WTC11 (cell line): Measurements from ENCODE around the gene MTTP. TPM values are rescaled to one million over a fixed set of nuclear protein-coding genes. Genes with fewer than 3 reads are reported as not detected.

Experiments
- ATAC-seq: fragments of 200-7000 bp; cut with Tn5 transposase; 2 replicates; pipeline ENCODE4 v1.10.0; 2021; ENCODE audit warnings: mild to moderate bottlenecking, moderate library complexity
- CTCF ChIA-PET: fragments of 300-600 bp; sonication (Branson Sonifier 250); formaldehyde crosslinking; loops from one replicate; lab custom pipeline; 2021; ENCODE audit warnings: antibody characterized with exemption; lab: Charles Lee
- POLR2A ChIA-PET: fragments of 350-600 bp; sonication (Branson Sonifier 250); formaldehyde crosslinking; loops from one replicate; lab custom pipeline; 2021; ENCODE audit warnings: antibody characterized with exemption; lab: Charles Lee
- DNase-seq: peaks from one replicate; pipeline ENCODE4 v3.0.0; 2021; ENCODE audit warnings: low spot score
- H3K27ac Mint-ChIP-seq: 2 replicates; pipeline ENCODE4 v1.8.0; 2021; ENCODE audit warnings: mixed read lengths
- H3K27me3 Mint-ChIP-seq: 2 replicates; pipeline ENCODE4 v1.8.0; 2021; ENCODE audit warnings: low read depth, mild to moderate bottlenecking, moderate library complexity, mixed read lengths
- H3K36me3 Mint-ChIP-seq: 2 replicates; pipeline ENCODE4 v1.8.0; 2021; ENCODE audit warnings: mixed read lengths
- H3K4me1 Mint-ChIP-seq: 2 replicates; pipeline ENCODE4 v1.8.0; 2022; ENCODE audit warnings: mixed read lengths
- H3K4me3 Mint-ChIP-seq: 2 replicates; pipeline ENCODE4 v1.8.0; 2021; ENCODE audit warnings: mild to moderate bottlenecking, moderate library complexity, mixed read lengths
- H3K9me3 Mint-ChIP-seq: 2 replicates; pipeline ENCODE4 v1.8.0; 2021; ENCODE audit warnings: mixed read lengths
- CREB1 ChIP-seq: sonication (generic); formaldehyde crosslinking; IDR thresholded peaks from 2 replicates; pipeline ENCODE4 v1.8.0; 2023; ENCODE audit warnings: mild to moderate bottlenecking, missing genetic modification reagents
- CREM ChIP-seq: sonication (generic); formaldehyde crosslinking; IDR thresholded peaks from 2 replicates; pipeline ENCODE4 v1.8.1; 2022; ENCODE audit warnings: mild to moderate bottlenecking, missing genetic modification reagents, moderate library complexity
- FOXJ3 ChIP-seq: sonication (generic); formaldehyde crosslinking; IDR thresholded peaks from 2 replicates; pipeline ENCODE4 v1.9.0; 2021; ENCODE audit warnings: missing genetic modification reagents, mild to moderate bottlenecking, borderline replicate concordance
- FOXP1 ChIP-seq: sonication (generic); formaldehyde crosslinking; IDR thresholded peaks from 2 replicates; pipeline ENCODE4 v1.8.0; 2022; ENCODE audit warnings: missing genetic modification reagents, mild to moderate bottlenecking, moderate library complexity, borderline replicate concordance
- HMGA2 ChIP-seq: fragments of 250-450 bp; sonication (Bioruptor Pico); IDR thresholded peaks from 2 replicates; pipeline ENCODE4 v1.4.0; 2021; ENCODE audit warnings: mild to moderate bottlenecking, moderate library complexity
- IRF2 ChIP-seq: sonication (generic); formaldehyde crosslinking; IDR thresholded peaks from 2 replicates; pipeline ENCODE4 v1.8.0; 2022; ENCODE audit warnings: low read depth, missing genetic modification reagents, borderline replicate concordance
- JAZF1 ChIP-seq: fragments of 250-450 bp; sonication (Bioruptor Pico); IDR thresholded peaks from 2 replicates; pipeline ENCODE4 v1.9.0; 2021; ENCODE audit warnings: moderate library complexity, mild to moderate bottlenecking, inconsistent platforms
- KAT7 ChIP-seq: sonication (generic); formaldehyde crosslinking; IDR thresholded peaks from 2 replicates; pipeline ENCODE4 v1.8.1; 2023; ENCODE audit warnings: missing genetic modification reagents, mild to moderate bottlenecking, borderline replicate concordance
- NFE2L1 ChIP-seq: sonication (generic); formaldehyde crosslinking; IDR thresholded peaks from 2 replicates; pipeline ENCODE4 v1.8.1; 2023; ENCODE audit warnings: missing genetic modification reagents
- NR1H2 ChIP-seq: sonication (generic); formaldehyde crosslinking; IDR thresholded peaks from 2 replicates; pipeline ENCODE4 v1.9.0; 2021; ENCODE audit warnings: mild to moderate bottlenecking, moderate library complexity, missing genetic modification reagents
- NR2C2 ChIP-seq: sonication (generic); formaldehyde crosslinking; IDR thresholded peaks from 2 replicates; pipeline ENCODE4 v1.8.0; 2022; ENCODE audit warnings: mild to moderate bottlenecking, missing genetic modification reagents
- SP1 ChIP-seq: sonication (generic); formaldehyde crosslinking; conservative IDR thresholded peaks from 2 replicates; pipeline ENCODE4 v1.8.1; 2022; ENCODE audit warnings: missing genetic modification reagents
- TCF7 ChIP-seq: sonication (generic); formaldehyde crosslinking; IDR thresholded peaks from 2 replicates; pipeline ENCODE4 v1.8.0; 2022; ENCODE audit warnings: mild to moderate bottlenecking, low read depth, missing genetic modification reagents, moderate library complexity
- ZNF317 ChIP-seq: sonication (generic); formaldehyde crosslinking; IDR thresholded peaks from 2 replicates; pipeline ENCODE4 v1.8.1; 2023; ENCODE audit warnings: low read depth, mild to moderate bottlenecking, moderate library complexity, missing genetic modification reagents, borderline replicate concordance
- ZNF416 ChIP-seq: fragments of 250-450 bp; sonication (Bioruptor Pico); IDR thresholded peaks from 2 replicates; pipeline ENCODE4 v1.9.0; 2021; ENCODE audit warnings: mild to moderate bottlenecking, inconsistent platforms
- total RNA-seq: library from RNA; stranded (reverse); gene quantifications from 3 replicates; pipeline ENCODE4 v1.2.3, GENCODE V29; 2021
- TF ChIP-seq, protein P1 (sequence below): sonication (generic); formaldehyde crosslinking; IDR thresholded peaks from 2 replicates; pipeline ENCODE4 v1.8.0; 2022; ENCODE audit warnings: mild to moderate bottlenecking, missing genetic modification reagents
- TF ChIP-seq, protein P2 (sequence below): sonication (generic); formaldehyde crosslinking; IDR thresholded peaks from 2 replicates; pipeline ENCODE4 v1.8.1; 2022; ENCODE audit warnings: low read depth, mild to moderate bottlenecking, moderate library complexity, missing genetic modification reagents, borderline replicate concordance
- TF ChIP-seq, protein P3 (sequence below): fragments of 200-600 bp; IDR thresholded peaks from 2 replicates; pipeline ENCODE4 v1.8.0; 2022; ENCODE audit warnings: antibody characterized with exemption
- TF ChIP-seq, protein P4 (sequence below): fragments of 250-450 bp; sonication (Bioruptor Pico); IDR thresholded peaks from 2 replicates; pipeline ENCODE4 v1.9.0; 2021; ENCODE audit warnings: mild to moderate bottlenecking, borderline replicate concordance
- TF ChIP-seq, protein P5 (sequence below): sonication (generic); formaldehyde crosslinking; IDR thresholded peaks from 2 replicates; pipeline ENCODE4 v1.8.0; 2023; ENCODE audit warnings: missing genetic modification reagents
- TF ChIP-seq, protein P6 (sequence below): sonication (generic); formaldehyde crosslinking; IDR thresholded peaks from 2 replicates; pipeline ENCODE4 v1.8.1; 2023; ENCODE audit warnings: mild to moderate bottlenecking, missing genetic modification reagents, borderline replicate concordance
- TF ChIP-seq, protein P7 (sequence below): sonication (generic); formaldehyde crosslinking; IDR thresholded peaks from 2 replicates; pipeline ENCODE4 v1.8.0; 2022; ENCODE audit warnings: mild to moderate bottlenecking, missing genetic modification reagents

Gene MTTP
- total RNA-seq, 1 experiment from 2014 or later = 0.26 TPM

DNA sequence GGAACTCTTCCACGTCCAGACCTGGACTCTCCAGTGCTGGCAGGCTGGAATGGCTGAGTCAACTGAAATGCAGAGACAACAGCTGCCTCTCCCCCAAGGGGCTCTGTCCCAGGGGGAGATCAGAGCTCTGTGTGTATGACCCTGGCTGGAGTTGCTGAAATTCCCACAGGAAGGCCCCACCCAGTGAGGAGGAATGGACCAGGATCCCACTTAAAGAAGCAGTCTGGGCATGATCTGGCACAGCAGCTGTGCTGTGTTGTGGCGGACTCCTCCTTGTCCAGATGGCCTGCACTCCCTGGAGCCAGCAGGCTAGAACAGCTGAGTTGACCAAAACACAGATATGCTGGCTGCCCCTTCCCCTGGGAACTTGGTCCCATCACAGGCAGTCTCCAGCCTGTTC lies 38.4 kb upstream of the MTTP start:
- no peaks in the 10 kb centered on the region; the same call in none of the 2 replicates for H3K27me3 Mint-ChIP-seq
- no peaks in the 10 kb centered on the region for H3K36me3 Mint-ChIP-seq
- no peak overlapping the region for H3K27ac Mint-ChIP-seq
- H3K4me1 Mint-ChIP-seq = no peaks in the 10 kb centered on the region
- POLR2A ChIA-PET = no interaction called here
- DNase-seq (no peak), ATAC-seq (no peak)
- H3K9me3 Mint-ChIP-seq = peaks cover 13% of the 10 kb centered on the region
- TF ChIP-seq NFE2L1 (no peak), FOXP1 (CRISPR knock-in tag) (no peak), CREB1 (CRISPR knock-in tag) (no peak), CREM (CRISPR knock-in tag) (no peak), IRF2 (CRISPR knock-in tag) (no peak), TCF7 (no peak), KAT7 (CRISPR knock-in tag) (no peak), FOXJ3 (CRISPR knock-in tag) (no peak), NR2C2 (no peak), JAZF1 (CRISPR knock-in tag) (no peak), SP1 (no peak)
- TF ChIP-seq, protein P1, sequence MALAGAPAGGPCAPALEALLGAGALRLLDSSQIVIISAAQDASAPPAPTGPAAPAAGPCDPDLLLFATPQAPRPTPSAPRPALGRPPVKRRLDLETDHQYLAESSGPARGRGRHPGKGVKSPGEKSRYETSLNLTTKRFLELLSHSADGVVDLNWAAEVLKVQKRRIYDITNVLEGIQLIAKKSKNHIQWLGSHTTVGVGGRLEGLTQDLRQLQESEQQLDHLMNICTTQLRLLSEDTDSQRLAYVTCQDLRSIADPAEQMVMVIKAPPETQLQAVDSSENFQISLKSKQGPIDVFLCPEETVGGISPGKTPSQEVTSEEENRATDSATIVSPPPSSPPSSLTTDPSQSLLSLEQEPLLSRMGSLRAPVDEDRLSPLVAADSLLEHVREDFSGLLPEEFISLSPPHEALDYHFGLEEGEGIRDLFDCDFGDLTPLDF (CRISPR knock-in tag) = no peak
- TF ChIP-seq, protein P2, sequence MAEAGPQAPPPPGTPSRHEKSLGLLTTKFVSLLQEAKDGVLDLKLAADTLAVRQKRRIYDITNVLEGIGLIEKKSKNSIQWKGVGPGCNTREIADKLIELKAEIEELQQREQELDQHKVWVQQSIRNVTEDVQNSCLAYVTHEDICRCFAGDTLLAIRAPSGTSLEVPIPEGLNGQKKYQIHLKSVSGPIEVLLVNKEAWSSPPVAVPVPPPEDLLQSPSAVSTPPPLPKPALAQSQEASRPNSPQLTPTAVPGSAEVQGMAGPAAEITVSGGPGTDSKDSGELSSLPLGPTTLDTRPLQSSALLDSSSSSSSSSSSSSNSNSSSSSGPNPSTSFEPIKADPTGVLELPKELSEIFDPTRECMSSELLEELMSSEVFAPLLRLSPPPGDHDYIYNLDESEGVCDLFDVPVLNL = no peak
- TF ChIP-seq, protein P3, sequence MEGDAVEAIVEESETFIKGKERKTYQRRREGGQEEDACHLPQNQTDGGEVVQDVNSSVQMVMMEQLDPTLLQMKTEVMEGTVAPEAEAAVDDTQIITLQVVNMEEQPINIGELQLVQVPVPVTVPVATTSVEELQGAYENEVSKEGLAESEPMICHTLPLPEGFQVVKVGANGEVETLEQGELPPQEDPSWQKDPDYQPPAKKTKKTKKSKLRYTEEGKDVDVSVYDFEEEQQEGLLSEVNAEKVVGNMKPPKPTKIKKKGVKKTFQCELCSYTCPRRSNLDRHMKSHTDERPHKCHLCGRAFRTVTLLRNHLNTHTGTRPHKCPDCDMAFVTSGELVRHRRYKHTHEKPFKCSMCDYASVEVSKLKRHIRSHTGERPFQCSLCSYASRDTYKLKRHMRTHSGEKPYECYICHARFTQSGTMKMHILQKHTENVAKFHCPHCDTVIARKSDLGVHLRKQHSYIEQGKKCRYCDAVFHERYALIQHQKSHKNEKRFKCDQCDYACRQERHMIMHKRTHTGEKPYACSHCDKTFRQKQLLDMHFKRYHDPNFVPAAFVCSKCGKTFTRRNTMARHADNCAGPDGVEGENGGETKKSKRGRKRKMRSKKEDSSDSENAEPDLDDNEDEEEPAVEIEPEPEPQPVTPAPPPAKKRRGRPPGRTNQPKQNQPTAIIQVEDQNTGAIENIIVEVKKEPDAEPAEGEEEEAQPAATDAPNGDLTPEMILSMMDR = no peak
- TF ChIP-seq, all 79 proteins: peak for 0
- CTCF ChIA-PET = no interaction called here
- no peak overlapping the region for H3K4me3 Mint-ChIP-seq

DNA sequence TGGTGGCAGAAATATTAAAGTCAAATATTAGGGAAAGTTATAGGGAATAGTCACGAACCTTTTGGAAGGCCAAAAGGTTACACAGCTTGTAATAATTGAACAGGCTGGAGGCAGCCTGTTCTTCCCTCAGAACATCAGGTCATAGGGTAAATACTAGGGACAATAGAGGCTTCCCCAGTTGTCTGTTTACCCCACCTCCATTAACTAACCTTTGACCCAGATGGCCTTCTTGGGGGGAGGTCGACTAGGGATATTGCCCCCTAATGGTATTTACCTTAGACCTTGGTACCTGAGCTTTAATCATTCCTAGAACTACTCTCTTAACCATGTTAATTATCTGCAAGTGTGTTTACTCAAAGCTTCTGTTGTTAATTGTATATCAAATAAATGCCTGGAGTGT lies 37.8 kb upstream of the MTTP start:
- DNase-seq = no peak
- H3K27ac Mint-ChIP-seq = no peak overlapping the region
- TF ChIP-seq NFE2L1 (no peak), NR1H2 (CRISPR knock-in tag) (no peak), NR2C2 (no peak), HMGA2 (CRISPR knock-in tag) (no peak), TCF7 (no peak), ZNF416 (CRISPR knock-in tag) (no peak), ZNF317 (CRISPR knock-in tag) (no peak)
- TF ChIP-seq, protein P4, sequence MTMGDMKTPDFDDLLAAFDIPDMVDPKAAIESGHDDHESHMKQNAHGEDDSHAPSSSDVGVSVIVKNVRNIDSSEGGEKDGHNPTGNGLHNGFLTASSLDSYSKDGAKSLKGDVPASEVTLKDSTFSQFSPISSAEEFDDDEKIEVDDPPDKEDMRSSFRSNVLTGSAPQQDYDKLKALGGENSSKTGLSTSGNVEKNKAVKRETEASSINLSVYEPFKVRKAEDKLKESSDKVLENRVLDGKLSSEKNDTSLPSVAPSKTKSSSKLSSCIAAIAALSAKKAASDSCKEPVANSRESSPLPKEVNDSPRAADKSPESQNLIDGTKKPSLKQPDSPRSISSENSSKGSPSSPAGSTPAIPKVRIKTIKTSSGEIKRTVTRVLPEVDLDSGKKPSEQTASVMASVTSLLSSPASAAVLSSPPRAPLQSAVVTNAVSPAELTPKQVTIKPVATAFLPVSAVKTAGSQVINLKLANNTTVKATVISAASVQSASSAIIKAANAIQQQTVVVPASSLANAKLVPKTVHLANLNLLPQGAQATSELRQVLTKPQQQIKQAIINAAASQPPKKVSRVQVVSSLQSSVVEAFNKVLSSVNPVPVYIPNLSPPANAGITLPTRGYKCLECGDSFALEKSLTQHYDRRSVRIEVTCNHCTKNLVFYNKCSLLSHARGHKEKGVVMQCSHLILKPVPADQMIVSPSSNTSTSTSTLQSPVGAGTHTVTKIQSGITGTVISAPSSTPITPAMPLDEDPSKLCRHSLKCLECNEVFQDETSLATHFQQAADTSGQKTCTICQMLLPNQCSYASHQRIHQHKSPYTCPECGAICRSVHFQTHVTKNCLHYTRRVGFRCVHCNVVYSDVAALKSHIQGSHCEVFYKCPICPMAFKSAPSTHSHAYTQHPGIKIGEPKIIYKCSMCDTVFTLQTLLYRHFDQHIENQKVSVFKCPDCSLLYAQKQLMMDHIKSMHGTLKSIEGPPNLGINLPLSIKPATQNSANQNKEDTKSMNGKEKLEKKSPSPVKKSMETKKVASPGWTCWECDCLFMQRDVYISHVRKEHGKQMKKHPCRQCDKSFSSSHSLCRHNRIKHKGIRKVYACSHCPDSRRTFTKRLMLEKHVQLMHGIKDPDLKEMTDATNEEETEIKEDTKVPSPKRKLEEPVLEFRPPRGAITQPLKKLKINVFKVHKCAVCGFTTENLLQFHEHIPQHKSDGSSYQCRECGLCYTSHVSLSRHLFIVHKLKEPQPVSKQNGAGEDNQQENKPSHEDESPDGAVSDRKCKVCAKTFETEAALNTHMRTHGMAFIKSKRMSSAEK (CRISPR knock-in tag) = no peak
- TF ChIP-seq, protein P5, sequence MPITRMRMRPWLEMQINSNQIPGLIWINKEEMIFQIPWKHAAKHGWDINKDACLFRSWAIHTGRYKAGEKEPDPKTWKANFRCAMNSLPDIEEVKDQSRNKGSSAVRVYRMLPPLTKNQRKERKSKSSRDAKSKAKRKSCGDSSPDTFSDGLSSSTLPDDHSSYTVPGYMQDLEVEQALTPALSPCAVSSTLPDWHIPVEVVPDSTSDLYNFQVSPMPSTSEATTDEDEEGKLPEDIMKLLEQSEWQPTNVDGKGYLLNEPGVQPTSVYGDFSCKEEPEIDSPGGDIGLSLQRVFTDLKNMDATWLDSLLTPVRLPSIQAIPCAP (CRISPR knock-in tag) = no peak
- TF ChIP-seq, protein P6, sequence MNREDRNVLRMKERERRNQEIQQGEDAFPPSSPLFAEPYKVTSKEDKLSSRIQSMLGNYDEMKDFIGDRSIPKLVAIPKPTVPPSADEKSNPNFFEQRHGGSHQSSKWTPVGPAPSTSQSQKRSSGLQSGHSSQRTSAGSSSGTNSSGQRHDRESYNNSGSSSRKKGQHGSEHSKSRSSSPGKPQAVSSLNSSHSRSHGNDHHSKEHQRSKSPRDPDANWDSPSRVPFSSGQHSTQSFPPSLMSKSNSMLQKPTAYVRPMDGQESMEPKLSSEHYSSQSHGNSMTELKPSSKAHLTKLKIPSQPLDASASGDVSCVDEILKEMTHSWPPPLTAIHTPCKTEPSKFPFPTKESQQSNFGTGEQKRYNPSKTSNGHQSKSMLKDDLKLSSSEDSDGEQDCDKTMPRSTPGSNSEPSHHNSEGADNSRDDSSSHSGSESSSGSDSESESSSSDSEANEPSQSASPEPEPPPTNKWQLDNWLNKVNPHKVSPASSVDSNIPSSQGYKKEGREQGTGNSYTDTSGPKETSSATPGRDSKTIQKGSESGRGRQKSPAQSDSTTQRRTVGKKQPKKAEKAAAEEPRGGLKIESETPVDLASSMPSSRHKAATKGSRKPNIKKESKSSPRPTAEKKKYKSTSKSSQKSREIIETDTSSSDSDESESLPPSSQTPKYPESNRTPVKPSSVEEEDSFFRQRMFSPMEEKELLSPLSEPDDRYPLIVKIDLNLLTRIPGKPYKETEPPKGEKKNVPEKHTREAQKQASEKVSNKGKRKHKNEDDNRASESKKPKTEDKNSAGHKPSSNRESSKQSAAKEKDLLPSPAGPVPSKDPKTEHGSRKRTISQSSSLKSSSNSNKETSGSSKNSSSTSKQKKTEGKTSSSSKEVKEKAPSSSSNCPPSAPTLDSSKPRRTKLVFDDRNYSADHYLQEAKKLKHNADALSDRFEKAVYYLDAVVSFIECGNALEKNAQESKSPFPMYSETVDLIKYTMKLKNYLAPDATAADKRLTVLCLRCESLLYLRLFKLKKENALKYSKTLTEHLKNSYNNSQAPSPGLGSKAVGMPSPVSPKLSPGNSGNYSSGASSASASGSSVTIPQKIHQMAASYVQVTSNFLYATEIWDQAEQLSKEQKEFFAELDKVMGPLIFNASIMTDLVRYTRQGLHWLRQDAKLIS (CRISPR knock-in tag) = no peak
- TF ChIP-seq, protein P7, sequence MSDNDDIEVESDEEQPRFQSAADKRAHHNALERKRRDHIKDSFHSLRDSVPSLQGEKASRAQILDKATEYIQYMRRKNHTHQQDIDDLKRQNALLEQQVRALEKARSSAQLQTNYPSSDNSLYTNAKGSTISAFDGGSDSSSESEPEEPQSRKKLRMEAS (CRISPR knock-in tag) = no peak
- TF ChIP-seq, all 79 proteins: peak for 0
- H3K9me3 Mint-ChIP-seq = peaks cover 13% of the 10 kb centered on the region
- ATAC-seq = no peak
- CTCF ChIA-PET = no interaction called here
- POLR2A ChIA-PET = no interaction called here
- H3K27me3 Mint-ChIP-seq = no peaks in the 10 kb centered on the region; the same call in none of the 2 replicates
- no peaks in the 10 kb centered on the region for H3K36me3 Mint-ChIP-seq
- H3K4me3 Mint-ChIP-seq = no peak overlapping the region
- H3K4me1 Mint-ChIP-seq = no peaks in the 10 kb centered on the region
